ENCODE measurements around the gene SLC37A1. TPM values are rescaled to one million over a fixed set of nuclear protein-coding genes. Genes with fewer than 3 reads are reported as not detected.

Gene SLC37A1
- total RNA-seq, 1 donor from 2014 or later: 28.9 TPM

GRCh38 chr21:42618707-42619102 lies 105.1 kb downstream of the SLC37A1 start:
- Histone ChIP-seq H3K27ac (no peak overlapping the region), H3K4me1 (peaks cover 8% of the 10 kb centered on the region), H3K4me3 (no peak overlapping the region), H3K36me3 (no peaks in the 10 kb centered on the region), H3K9me3 (no peaks in the 10 kb centered on the region), H3K27me3 (ENCODE audit: low read depth) (peaks cover 28% of the 10 kb centered on the region)
- intact Hi-C loops (cut with DNase I): no loop called here
- TF ChIP-seq CTCF (IDR thresholded peaks at IDR 0.05): no peak
- DNase-seq: no peak
- no peak for ATAC-seq

- intact Hi-C loops (cut with DNase I): no loop called here
- DNase-seq (no peak), ATAC-seq (no peak)
- no peaks in the 10 kb centered on the region for H3K36me3 ChIP-seq
- peaks cover 8% of the 10 kb centered on the region for H3K4me1 ChIP-seq
- no peak overlapping the region for H3K4me3 ChIP-seq
- no peak for TF ChIP-seq CTCF (IDR thresholded peaks at IDR 0.05)
- H3K9me3 ChIP-seq: no peaks in the 10 kb centered on the region
- no peak overlapping the region for H3K27ac ChIP-seq
- H3K27me3 ChIP-seq (ENCODE audit: low read depth): peaks cover 28% of the 10 kb centered on the region
These were observed 105.5 kb downstream of the SLC37A1 start for GRCh38 chr21:42619166-42619565.

- no peak for DNase-seq
- H3K4me1 ChIP-seq: peaks cover 8% of the 10 kb centered on the region
- ATAC-seq: no peak
- H3K36me3 ChIP-seq: no peaks in the 10 kb centered on the region
- H3K9me3 ChIP-seq: no peaks in the 10 kb centered on the region
- H3K27me3 ChIP-seq (ENCODE audit: low read depth): peaks cover 28% of the 10 kb centered on the region
- H3K4me3 ChIP-seq: no peak overlapping the region
- intact Hi-C loops (cut with DNase I): no loop called here
- no peak for TF ChIP-seq CTCF (IDR thresholded peaks at IDR 0.05)
- no peak overlapping the region for H3K27ac ChIP-seq
These were observed 106.2 kb downstream of the SLC37A1 start for GRCh38 chr21:42619841-42620240.

- ATAC-seq: peak; percentile 29 to 55
- DNase-seq: peak; percentile 64
- no peaks in the 10 kb centered on the region for H3K9me3 ChIP-seq
- TF ChIP-seq CTCF (IDR thresholded peaks at IDR 0.05): no peak
- peaks cover 28% of the 10 kb centered on the region for H3K27me3 ChIP-seq (ENCODE audit: low read depth)
- no peak overlapping the region for H3K27ac ChIP-seq
- intact Hi-C loops (cut with DNase I): no loop called here
- H3K36me3 ChIP-seq: no peaks in the 10 kb centered on the region
- H3K4me3 ChIP-seq: no peak overlapping the region
- H3K4me1 ChIP-seq: peaks cover 6% of the 10 kb centered on the region
These were observed 107.6 kb downstream of the SLC37A1 start for GRCh38 chr21:42621166-42621818.

- H3K27ac ChIP-seq: no peak overlapping the region
- intact Hi-C loops (cut with DNase I): no loop called here
- no peak for TF ChIP-seq CTCF (IDR thresholded peaks at IDR 0.05)
- H3K9me3 ChIP-seq: no peaks in the 10 kb centered on the region
- no peak overlapping the region for H3K4me3 ChIP-seq
- peaks cover under 1% of the 10 kb centered on the region for H3K4me1 ChIP-seq
- no peaks in the 10 kb centered on the region for H3K36me3 ChIP-seq
- peaks cover 28% of the 10 kb centered on the region for H3K27me3 ChIP-seq (ENCODE audit: low read depth)
- DNase-seq (no peak), ATAC-seq (no peak)
These were observed 108.1 kb downstream of the SLC37A1 start for GRCh38 chr21:42621819-42622177.
